PC-3 (cell line): ENCODE measurements around the gene CHST11. TPM values are rescaled to one million over a fixed set of nuclear protein-coding genes. Genes with fewer than 3 reads are reported as not detected.

Source experiments
- ATAC-seq: fragments of 200-7000 bp; cut with Tn5 transposase; 2 replicates; pipeline ENCODE4 v1.9.1; 2020; ENCODE audit warnings: mild to moderate bottlenecking, moderate library complexity
- BruUV-seq: library from RNA; stranded (reverse); fragments of 400-500 nt; replicated peaks from 2 replicates; lab custom pipeline; 2021; lab: Mats Ljungman, UMichigan
- CTCF ChIA-PET: fragments of 300-600 bp; sonication (Branson Sonifier 250); formaldehyde crosslinking; loops from one replicate; lab custom pipeline; 2022; ENCODE audit warnings: antibody characterized with exemption; lab: Charles Lee
- POLR2A ChIA-PET: fragments of 300-600 bp; sonication (Branson Sonifier 250); formaldehyde crosslinking; loops from one replicate; lab custom pipeline; 2022; ENCODE audit warnings: antibody characterized with exemption; ENCODE audit not compliant: unreplicated experiment; lab: Charles Lee
- DNase-seq: peaks from one replicate; pipeline ENCODE4 v3.0.0-alpha.2; 2015
- H2AFZ ChIP-seq: fragments of 300-600 bp; sonication (generic); 2 replicates; pipeline ENCODE4 v1.6.0; 2016; ENCODE audit warnings: antibody characterized with exemption, low read length
- H3F3A ChIP-seq: fragments of 300-600 bp; sonication (generic); one replicate; pipeline ENCODE4 v1.6.0; 2017; ENCODE audit warnings: antibody characterized with exemption, low read length, control low read depth, mild to moderate bottlenecking; ENCODE audit not compliant: unreplicated experiment
- H3K27ac ChIP-seq: fragments of 300-600 bp; sonication (generic); 2 replicates; pipeline ENCODE4 v1.5.1; 2016; ENCODE audit warnings: mild to moderate bottlenecking, low read length
- H3K27me3 ChIP-seq: fragments of 300-600 bp; sonication (generic); 2 replicates; pipeline ENCODE4 v1.6.1; 2016; ENCODE audit warnings: low read length, mixed read lengths
- H3K36me3 ChIP-seq: fragments of 300-600 bp; sonication (generic); 2 replicates; pipeline ENCODE4 v1.6.1; 2016; ENCODE audit warnings: low read depth, mixed run types, low read length, mixed read lengths
- H3K4me1 ChIP-seq: fragments of 300-600 bp; sonication (generic); 2 replicates; pipeline ENCODE4 v1.5.1; 2016; ENCODE audit warnings: low read length; ENCODE audit not compliant: insufficient read depth
- H3K4me2 ChIP-seq: fragments of 300-600 bp; sonication (generic); 2 replicates; pipeline ENCODE4 v1.6.0; 2016; ENCODE audit warnings: low read length
- H3K4me3 ChIP-seq: fragments of 300-600 bp; sonication (generic); 2 replicates; pipeline ENCODE4 v1.5.1; 2016; ENCODE audit warnings: mild to moderate bottlenecking, low read length, mixed read lengths
- H3K79me2 ChIP-seq: fragments of 300-600 bp; sonication (generic); 2 replicates; pipeline ENCODE4 v1.6.1; 2017; ENCODE audit warnings: low read length, mixed read lengths
- H3K9ac ChIP-seq: fragments of 300-600 bp; sonication (generic); 2 replicates; pipeline ENCODE4 v1.6.0; 2016; ENCODE audit warnings: mild to moderate bottlenecking, low read length
- H3K9me2 ChIP-seq: fragments of 300-600 bp; sonication (generic); replicated peaks from 2 replicates; pipeline ENCODE4 v1.6.1; 2016; ENCODE audit warnings: mixed run types, low read length, mixed read lengths
- H3K9me3 ChIP-seq: fragments of 300-600 bp; sonication (generic); 2 replicates; pipeline ENCODE4 v1.6.1; 2016; ENCODE audit warnings: low read length, mixed read lengths
- H4K20me1 ChIP-seq: fragments of 300-600 bp; sonication (generic); 2 replicates; pipeline ENCODE4 v1.6.1; 2016; ENCODE audit warnings: low read length, mixed read lengths
- EZH2 ChIP-seq: fragments of 300-600 bp; sonication (generic); IDR thresholded peaks from one replicate; pipeline ENCODE4 v1.6.1; 2017; ENCODE audit warnings: antibody characterized with exemption, mild to moderate bottlenecking, low read length; ENCODE audit not compliant: unreplicated experiment
- EZH2phosphoT487 ChIP-seq: fragments of 300-600 bp; sonication (generic); IDR thresholded peaks from 2 replicates; pipeline ENCODE4 v1.6.1; 2018; ENCODE audit warnings: mild to moderate bottlenecking, antibody characterized with exemption, low read length, borderline replicate concordance
- intact Hi-C: fragments of 100-400 bp; cut with micrococcal nuclease; formaldehyde crosslinking; loops from 2 replicates; pipeline ENCODE4 v1.9.0; 2023
- total RNA-seq: library from RNA; depleted of rRNA; stranded (reverse); fragments of >200 nt; gene quantifications from 2 replicates; pipeline ENCODE4 v1.2.3, GENCODE V29; 2014
- TF ChIP-seq, protein P1 (sequence below): fragments of 300-600 bp; sonication (generic); conservative IDR thresholded peaks from 2 replicates; pipeline ENCODE4 v1.5.1; 2017; ENCODE audit warnings: antibody characterized with exemption, low read depth, mild to moderate bottlenecking, low read length

The CHST11 gene
- total RNA-seq, 1 experiment from 2014 or later = 53.5 TPM

DNA sequence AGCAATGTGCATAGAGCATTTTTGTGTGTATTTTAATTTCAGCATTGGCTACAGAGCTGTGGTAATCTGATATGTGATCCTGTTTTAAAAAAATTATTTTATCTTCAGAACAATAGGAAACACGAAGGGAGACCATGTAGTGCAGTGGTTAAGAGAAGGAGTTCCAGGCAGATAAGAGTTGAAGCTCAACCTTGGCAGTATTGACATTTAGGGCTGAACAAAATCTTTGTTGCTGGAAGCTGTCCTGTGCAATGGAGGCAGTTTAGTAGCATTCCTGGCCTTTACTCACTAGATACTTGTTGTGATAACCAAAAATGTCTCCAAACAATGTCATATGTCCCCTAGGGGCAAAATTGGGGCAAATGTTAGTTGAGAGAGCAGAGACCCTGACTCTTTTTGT is 59.2 kb downstream of the CHST11 start:
- ChIA-PET POLR2A (no interaction called here), CTCF (no interaction called here)
- Histone ChIP-seq H3K9me2 (no peaks in the 10 kb centered on the region), H3K4me2 (no peak overlapping the region), H3K9ac (no peak overlapping the region), H4K20me1 (no peaks in the 10 kb centered on the region), H3K27me3 (no peaks in the 10 kb centered on the region), H3K9me3 (no peaks in the 10 kb centered on the region), H2AFZ (no peak overlapping the region), H3K4me3 (no peak overlapping the region), H3K4me1 (no peaks in the 10 kb centered on the region), H3K79me2 (no peaks in the 10 kb centered on the region), H3K36me3 (no peaks in the 10 kb centered on the region), H3K27ac (no peak overlapping the region), H3F3A (no peaks in the 10 kb centered on the region)
- intact Hi-C loops = no loop called here
- ATAC-seq = no peak
- BruUV-seq = no TSS peak
- no peak for DNase-seq
- TF ChIP-seq, protein P1, sequence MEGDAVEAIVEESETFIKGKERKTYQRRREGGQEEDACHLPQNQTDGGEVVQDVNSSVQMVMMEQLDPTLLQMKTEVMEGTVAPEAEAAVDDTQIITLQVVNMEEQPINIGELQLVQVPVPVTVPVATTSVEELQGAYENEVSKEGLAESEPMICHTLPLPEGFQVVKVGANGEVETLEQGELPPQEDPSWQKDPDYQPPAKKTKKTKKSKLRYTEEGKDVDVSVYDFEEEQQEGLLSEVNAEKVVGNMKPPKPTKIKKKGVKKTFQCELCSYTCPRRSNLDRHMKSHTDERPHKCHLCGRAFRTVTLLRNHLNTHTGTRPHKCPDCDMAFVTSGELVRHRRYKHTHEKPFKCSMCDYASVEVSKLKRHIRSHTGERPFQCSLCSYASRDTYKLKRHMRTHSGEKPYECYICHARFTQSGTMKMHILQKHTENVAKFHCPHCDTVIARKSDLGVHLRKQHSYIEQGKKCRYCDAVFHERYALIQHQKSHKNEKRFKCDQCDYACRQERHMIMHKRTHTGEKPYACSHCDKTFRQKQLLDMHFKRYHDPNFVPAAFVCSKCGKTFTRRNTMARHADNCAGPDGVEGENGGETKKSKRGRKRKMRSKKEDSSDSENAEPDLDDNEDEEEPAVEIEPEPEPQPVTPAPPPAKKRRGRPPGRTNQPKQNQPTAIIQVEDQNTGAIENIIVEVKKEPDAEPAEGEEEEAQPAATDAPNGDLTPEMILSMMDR = no peak
- TF ChIP-seq EZH2phosphoT487 = no peak
- TF ChIP-seq EZH2 = no peak

DNA sequence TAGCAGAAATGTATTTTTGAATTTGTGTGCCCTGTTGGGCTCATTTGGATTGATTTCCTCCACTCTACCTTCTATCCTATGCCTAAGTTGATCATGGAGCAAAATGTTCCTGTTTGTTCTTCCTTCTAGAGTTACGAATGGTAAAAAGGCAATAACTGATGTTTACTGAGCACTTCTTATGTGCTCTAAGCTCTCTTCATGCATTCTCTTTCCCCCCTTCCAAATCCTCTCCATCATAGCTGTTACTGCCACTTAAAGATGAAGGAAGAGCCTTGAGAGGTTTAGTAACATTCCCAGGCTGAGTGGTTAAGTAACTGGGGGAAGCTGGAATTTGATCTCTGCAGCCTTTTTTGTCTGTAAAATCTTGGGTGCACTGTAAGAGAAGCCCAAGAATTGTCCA is 60.1 kb downstream of the CHST11 start:
- Histone ChIP-seq H3K4me3 (no peak overlapping the region), H3K4me1 (peaks cover 8% of the 10 kb centered on the region), H3K9me3 (no peaks in the 10 kb centered on the region), H2AFZ (no peak overlapping the region), H3K9ac (no peak overlapping the region), H3K4me2 (no peak overlapping the region), H3K27ac (no peak overlapping the region), H3F3A (no peaks in the 10 kb centered on the region), H4K20me1 (no peaks in the 10 kb centered on the region), H3K27me3 (no peaks in the 10 kb centered on the region), H3K79me2 (no peaks in the 10 kb centered on the region), H3K9me2 (no peaks in the 10 kb centered on the region), H3K36me3 (no peaks in the 10 kb centered on the region)
- TF ChIP-seq EZH2 (no peak), EZH2phosphoT487 (no peak)
- TF ChIP-seq, protein P1 = no peak
- DNase-seq (no peak), ATAC-seq (no peak)
- CTCF ChIA-PET = no interaction called here
- no TSS peak for BruUV-seq
- intact Hi-C loops = no loop called here
- POLR2A ChIA-PET = no interaction called here

DNA sequence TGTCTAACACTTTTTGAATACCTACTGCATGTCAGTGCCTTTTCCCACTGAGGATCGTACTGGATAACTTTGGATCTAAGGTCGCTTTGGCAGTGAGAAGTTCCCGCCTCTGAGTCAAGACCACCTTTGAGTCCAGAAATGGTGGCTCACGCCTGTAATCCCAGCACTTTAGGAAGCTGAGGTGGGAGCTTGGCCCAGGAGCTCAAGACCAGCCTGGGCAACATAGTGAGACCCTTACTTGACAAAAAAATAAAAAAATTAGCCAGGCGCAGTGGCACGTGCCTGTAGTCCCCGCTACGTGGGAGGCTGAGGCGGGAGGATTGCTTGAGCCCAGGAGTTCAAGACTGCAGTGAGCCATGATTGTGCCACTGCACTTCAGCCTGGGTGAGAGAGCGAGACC is 61.1 kb downstream of the CHST11 start:
- Histone ChIP-seq H3K79me2 (peaks cover 8% of the 10 kb centered on the region), H2AFZ (no peak overlapping the region), H4K20me1 (no peaks in the 10 kb centered on the region), H3K4me1 (peaks cover 13% of the 10 kb centered on the region), H3K9me2 (no peaks in the 10 kb centered on the region), H3K27me3 (no peaks in the 10 kb centered on the region), H3K4me3 (no peak overlapping the region), H3K36me3 (no peaks in the 10 kb centered on the region), H3K27ac (no peak overlapping the region), H3K9me3 (no peaks in the 10 kb centered on the region), H3F3A (no peaks in the 10 kb centered on the region), H3K4me2 (no peak overlapping the region), H3K9ac (no peak overlapping the region)
- no TSS peak for BruUV-seq
- intact Hi-C loops = no loop called here
- DNase-seq (no peak), ATAC-seq (no peak)
- ChIA-PET POLR2A (no interaction called here), CTCF (interaction anchor here (0.8 kb wide), 1 partner anchor 136 kb away, joined by 3 read pairs; no protein-coding TSS in a partner anchor)
- no peak for TF ChIP-seq EZH2phosphoT487
- no peak for TF ChIP-seq EZH2
- TF ChIP-seq, protein P1 = no peak
